Keratinocyte (primary cell): ENCODE data around the gene C6orf163. TPM values are rescaled to one million over a fixed set of nuclear protein-coding genes. Genes with fewer than 3 reads are reported as not detected.

Experiments
- DNase-seq: peaks from one replicate; pipeline ENCODE4 v3.0.0-alpha.2; 2011; ENCODE audit warnings: low read depth, missing footprints, low spot score
- FAIRE-seq: peaks from 2 replicates; lab custom pipeline; 2011; peaks lifted over from hg19 to GRCh38; lab: Jason Lieb, UNC
- H2AFZ ChIP-seq: 2 replicates; pipeline ENCODE4 v1.6.0; 2012; ENCODE audit warnings: low read length, control low read depth, inconsistent platforms; ENCODE audit not compliant: control insufficient read depth
- H3K27ac ChIP-seq: 2 replicates; pipeline ENCODE4 v1.5.1; 2011; ENCODE audit warnings: low read length; ENCODE audit not compliant: control insufficient read depth, insufficient read depth
- H3K27me3 ChIP-seq: 3 replicates; pipeline ENCODE4 v1.6.0; 2011; ENCODE audit warnings: low read length; ENCODE audit not compliant: control insufficient read depth, insufficient read depth; ENCODE audit errors: extremely low read depth
- H3K36me3 ChIP-seq, 2 experiments: 2 replicates in 1 of 2; 3 replicates in 1 of 2; pipeline ENCODE4 v1.5.1; 2011; ENCODE audit warnings: low read length in 2 of 2, mild to moderate bottlenecking in 1 of 2; ENCODE audit not compliant: control insufficient read depth in 2 of 2, insufficient read depth in 2 of 2; ENCODE audit errors: extremely low read depth in 1 of 2
- H3K4me1 ChIP-seq: 3 replicates; pipeline ENCODE4 v1.5.1; 2011; ENCODE audit warnings: low read length; ENCODE audit not compliant: control insufficient read depth, insufficient read depth; ENCODE audit errors: extremely low read depth
- H3K4me2 ChIP-seq: 3 replicates; pipeline ENCODE4 v1.6.0; 2011; ENCODE audit warnings: low read depth, low read length; ENCODE audit not compliant: control insufficient read depth, insufficient read depth; ENCODE audit errors: extremely low read depth
- H3K4me3 ChIP-seq, 3 experiments: fragments of 200-600 bp in 1 of 3; sonication (generic) in 1 of 3; 2 replicates in 2 of 3; 3 replicates in 1 of 3; pipeline ENCODE4 v1.5.1; 2011 to 2016; ENCODE audit warnings: low read length in 3 of 3, mild to moderate bottlenecking in 3 of 3, control low read depth in 2 of 3, inconsistent platforms in 1 of 3, low read depth in 1 of 3, mixed read lengths in 1 of 3, mixed run types in 1 of 3, moderate library complexity in 1 of 3; ENCODE audit not compliant: control insufficient read depth in 2 of 3, insufficient read depth in 2 of 3; ENCODE audit errors: extremely low read depth in 1 of 3
- H3K79me2 ChIP-seq: 2 replicates; pipeline ENCODE4 v1.6.0; 2012; ENCODE audit warnings: low read length; ENCODE audit not compliant: control insufficient read depth, insufficient read depth
- H3K9ac ChIP-seq: 3 replicates; pipeline ENCODE4 v1.6.0; 2011; ENCODE audit warnings: low read length; ENCODE audit not compliant: control insufficient read depth, insufficient read depth; ENCODE audit errors: extremely low read depth
- H3K9me1 ChIP-seq: 3 replicates; pipeline ENCODE4 v1.6.0; 2011; ENCODE audit warnings: low read length; ENCODE audit not compliant: control insufficient read depth, insufficient read depth; ENCODE audit errors: extremely low read depth
- H3K9me3 ChIP-seq: 2 replicates; pipeline ENCODE4 v1.5.1; 2012; ENCODE audit warnings: low read depth, low read length; ENCODE audit not compliant: control insufficient read depth
- H4K20me1 ChIP-seq: 3 replicates; pipeline ENCODE4 v1.6.0; 2011; ENCODE audit warnings: low read length; ENCODE audit not compliant: control insufficient read depth, insufficient read depth; ENCODE audit errors: extremely low read depth
- CTCF ChIP-seq, 3 experiments: IDR thresholded peaks in 1 of 3; conservative IDR thresholded peaks in 1 of 3; optimal IDR thresholded peaks in 1 of 3; 2 replicates in 2 of 3; 3 replicates in 1 of 3; pipeline versions ENCODE3 to v1.5.1; 2011; ENCODE audit warnings: low read length in 3 of 3, mild to moderate bottlenecking in 3 of 3, moderate library complexity in 2 of 3, control low read depth in 1 of 3, inconsistent platforms in 1 of 3; ENCODE audit not compliant: insufficient read depth in 2 of 3; ENCODE audit errors: extremely low read depth in 1 of 3
- EZH2 ChIP-seq: IDR thresholded peaks from one replicate; pipeline ENCODE4 v1.6.1; 2012; ENCODE audit warnings: inconsistent platforms, mild to moderate bottlenecking, low read length, moderate library complexity
- dilution Hi-C: fragments of 300-500 bp; cut with MboI; formaldehyde crosslinking; loops from one replicate; pipeline ENCODE4 v1.7.0; 2020; ENCODE audit warnings: low sequenced_read_pairs; ENCODE audit not compliant: extremely low pct_ligation_motif_present
- polyA plus RNA-seq, 5 experiments: library from polyadenylated mRNA; depleted of rRNA in 3 of 5; stranded (reverse) in 3 of 5; stranded (forward) in 1 of 5; unstranded in 1 of 5; fragments of >200 nt; gene quantifications; 1 replicate in 1 of 5; 2 replicates in 3 of 5; 3 replicates in 1 of 5; pipeline versions ENCODE4 v1.2.1 to v1.2.3, GENCODE V29; 2011 to 2012; ENCODE audit warnings: missing spikeins in 2 of 5, low read depth in 1 of 5, low replicate concordance in 1 of 5

The C6orf163 gene
- polyA plus RNA-seq, 1 donor (not counting 4 experiments of a cell fraction or from before 2014, with no cell fraction given), result 0.83 TPM

GRCh38 chr6:87351583-87351982 is 7.0 kb downstream of the C6orf163 start:
- H3K27me3 ChIP-seq, result no peaks in the 10 kb centered on the region
- TF ChIP-seq CTCF (optimal IDR thresholded peaks at IDR 0.05 in 1 of 3, IDR thresholded peaks at IDR 0.05 in 1 of 3, conservative IDR thresholded peaks at IDR 0.05 in 1 of 3; ENCODE audit: extremely low read depth in 1 of 3, insufficient read depth in 2 of 3, low read length in 3 of 3) (no peak), EZH2 (no peak)
- H3K4me2 ChIP-seq, result no peak overlapping the region
- H3K4me1 ChIP-seq, result no peaks in the 10 kb centered on the region
- H3K36me3 ChIP-seq, result no peaks in the 10 kb centered on the region
- no peaks in the 10 kb centered on the region for H3K9me1 ChIP-seq
- no peak for DNase-seq
- H3K79me2 ChIP-seq, result no peaks in the 10 kb centered on the region
- H3K27ac ChIP-seq, result no peak overlapping the region
- dilution Hi-C loops, result no loop called here
- H3K9me3 ChIP-seq, result no peaks in the 10 kb centered on the region
- H4K20me1 ChIP-seq, result no peaks in the 10 kb centered on the region
- H2AFZ ChIP-seq, result no peak overlapping the region
- H3K4me3 ChIP-seq, result no peak overlapping the region
- H3K9ac ChIP-seq, result no peak overlapping the region
- no peak for FAIRE-seq

- Histone ChIP-seq H3K9me3 (no peaks in the 10 kb centered on the region), H3K4me2 (no peak overlapping the region), H3K9me1 (no peaks in the 10 kb centered on the region), H3K4me3 (no peak overlapping the region), H4K20me1 (no peaks in the 10 kb centered on the region), H3K9ac (no peak overlapping the region), H3K4me1 (no peaks in the 10 kb centered on the region), H3K27me3 (no peaks in the 10 kb centered on the region), H3K79me2 (no peaks in the 10 kb centered on the region), H2AFZ (no peak overlapping the region), H3K27ac (no peak overlapping the region), H3K36me3 (peaks cover 0 to 3% of the 10 kb centered on the region in 2 experiments)
- no peak for DNase-seq
- dilution Hi-C loops, result no loop called here
- FAIRE-seq, result no peak
- TF ChIP-seq CTCF (optimal IDR thresholded peaks at IDR 0.05 in 1 of 3, IDR thresholded peaks at IDR 0.05 in 1 of 3, conservative IDR thresholded peaks at IDR 0.05 in 1 of 3; ENCODE audit: extremely low read depth in 1 of 3, insufficient read depth in 2 of 3, low read length in 3 of 3) (no peak), EZH2 (no peak)
Observed at GRCh38 chr6:87356181-87356580, 11.6 kb downstream of the C6orf163 start.
